ENCODE results near the gene COL18A1.

DNA sequence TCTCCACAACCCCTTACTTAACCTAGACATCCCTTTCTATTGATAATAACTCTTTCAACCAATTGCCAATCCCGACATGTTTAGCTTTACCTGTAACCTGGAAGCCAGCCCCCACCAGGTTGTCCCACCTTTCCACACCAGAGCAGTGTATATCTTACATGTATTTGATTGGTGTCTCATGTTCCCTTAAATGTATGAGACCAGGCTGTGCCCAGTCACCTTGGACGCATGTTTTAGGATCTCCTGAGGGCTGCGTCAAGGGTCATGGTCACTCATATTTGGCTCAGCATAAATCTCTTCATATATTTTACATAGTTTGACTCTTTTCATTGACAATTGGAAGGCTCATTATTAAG, 142.6 kb downstream of the COL18A1 start:
- TF ChIP-seq, protein P1, sequence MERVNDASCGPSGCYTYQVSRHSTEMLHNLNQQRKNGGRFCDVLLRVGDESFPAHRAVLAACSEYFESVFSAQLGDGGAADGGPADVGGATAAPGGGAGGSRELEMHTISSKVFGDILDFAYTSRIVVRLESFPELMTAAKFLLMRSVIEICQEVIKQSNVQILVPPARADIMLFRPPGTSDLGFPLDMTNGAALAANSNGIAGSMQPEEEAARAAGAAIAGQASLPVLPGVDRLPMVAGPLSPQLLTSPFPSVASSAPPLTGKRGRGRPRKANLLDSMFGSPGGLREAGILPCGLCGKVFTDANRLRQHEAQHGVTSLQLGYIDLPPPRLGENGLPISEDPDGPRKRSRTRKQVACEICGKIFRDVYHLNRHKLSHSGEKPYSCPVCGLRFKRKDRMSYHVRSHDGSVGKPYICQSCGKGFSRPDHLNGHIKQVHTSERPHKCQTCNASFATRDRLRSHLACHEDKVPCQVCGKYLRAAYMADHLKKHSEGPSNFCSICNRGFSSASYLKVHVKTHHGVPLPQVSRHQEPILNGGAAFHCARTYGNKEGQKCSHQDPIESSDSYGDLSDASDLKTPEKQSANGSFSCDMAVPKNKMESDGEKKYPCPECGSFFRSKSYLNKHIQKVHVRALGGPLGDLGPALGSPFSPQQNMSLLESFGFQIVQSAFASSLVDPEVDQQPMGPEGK (CRISPR knock-in tag; IDR thresholded peaks at IDR 0.05; ENCODE audit: borderline replicate concordance) = no peak
- TF ChIP-seq, protein P2, sequence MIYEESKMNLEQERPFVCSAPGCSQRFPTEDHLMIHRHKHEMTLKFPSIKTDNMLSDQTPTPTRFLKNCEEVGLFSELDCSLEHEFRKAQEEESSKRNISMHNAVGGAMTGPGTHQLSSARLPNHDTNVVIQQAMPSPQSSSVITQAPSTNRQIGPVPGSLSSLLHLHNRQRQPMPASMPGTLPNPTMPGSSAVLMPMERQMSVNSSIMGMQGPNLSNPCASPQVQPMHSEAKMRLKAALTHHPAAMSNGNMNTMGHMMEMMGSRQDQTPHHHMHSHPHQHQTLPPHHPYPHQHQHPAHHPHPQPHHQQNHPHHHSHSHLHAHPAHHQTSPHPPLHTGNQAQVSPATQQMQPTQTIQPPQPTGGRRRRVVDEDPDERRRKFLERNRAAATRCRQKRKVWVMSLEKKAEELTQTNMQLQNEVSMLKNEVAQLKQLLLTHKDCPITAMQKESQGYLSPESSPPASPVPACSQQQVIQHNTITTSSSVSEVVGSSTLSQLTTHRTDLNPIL (CRISPR knock-in tag; IDR thresholded peaks at IDR 0.05; ENCODE audit: low read depth) = no peak
